ENCODE data around the gene GCK. TPM values are rescaled to one million over a fixed set of nuclear protein-coding genes. Genes with fewer than 3 reads are reported as not detected.

GCK gene
- total and polyA plus RNA-seq, 2 of the 13 experiments (the other 11 are each of a cell fraction or from before 2014, with no cell fraction given) = not detected

DNA sequence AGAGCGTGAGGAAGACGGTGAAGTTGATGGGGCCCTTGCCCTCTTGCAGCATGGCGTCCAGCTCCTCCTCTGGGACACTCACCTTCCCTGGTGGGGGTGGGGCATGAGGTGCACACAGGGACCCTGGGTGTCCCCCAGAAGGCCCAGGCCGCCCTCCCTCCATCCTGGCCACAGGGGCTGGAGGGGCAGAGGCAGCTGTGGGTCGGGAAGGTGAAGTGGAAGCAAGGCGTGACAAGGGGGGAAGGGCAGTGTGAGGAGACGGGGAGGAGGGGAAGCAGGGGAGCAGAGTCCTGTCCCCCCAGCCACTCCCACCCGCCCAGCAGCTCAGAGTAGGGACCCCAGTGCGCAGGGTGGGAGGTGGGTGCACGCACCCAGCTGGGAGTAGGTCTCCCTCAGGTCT lies 48.9 kb downstream of the GCK start:
- intact Hi-C loops (cut with micrococcal nuclease; ENCODE audit: unreplicated experiment) = no loop called here
- Histone ChIP-seq H3K36me3 (replicated peaks in 1 of 2; ENCODE audit: control insufficient read depth in 1 of 2, insufficient read depth in 2 of 2, low read length in 2 of 2) (no peaks in the 10 kb centered on the region), H3K4me1 (ENCODE audit: insufficient read depth, low read length) (no peaks in the 10 kb centered on the region), H2AFZ (ENCODE audit: low read length) (no peak overlapping the region), H4K20me1 (ENCODE audit: insufficient read depth, low read length) (no peaks in the 10 kb centered on the region), H3K9me3 (ENCODE audit: low read length) (no peaks in the 10 kb centered on the region), H3K79me2 (ENCODE audit: insufficient read depth, low read length) (no peaks in the 10 kb centered on the region), H3K4me2 (ENCODE audit: low read depth, low read length) (no peak overlapping the region), H3K9ac (ENCODE audit: insufficient read depth, low read depth, low read length) (no peak overlapping the region), H3K4me3 (replicated peaks in 1 of 3; ENCODE audit: insufficient read depth in 1 of 3, low read depth in 2 of 3, low read length in 3 of 3) (no peak overlapping the region), H3K27ac (ENCODE audit: extremely low read length, insufficient read depth, low read length) (no peak overlapping the region), H3K27me3 (ENCODE audit: control insufficient read depth in 1 of 2, insufficient read depth in 2 of 2, low read length in 2 of 2) (peaks cover 0 to 3% of the 10 kb centered on the region in 2 experiments; a peak in 1 of 5 replicates)
- ChIA-PET CTCF (ENCODE audit: low intra/inter-chr PET ratio, low total read pairs) (no interaction called here), POLR2A (no interaction called here)
- in situ Hi-C loops (cut with HindIII; ENCODE audit: extremely low pct_ligation_motif_present, low pct_unique_long_range_greater_than_20kb) = no loop called here
- FAIRE-seq (no peak), DNase-seq (ENCODE audit: low spot score) (no peak), ATAC-seq (no peak)
- BruUV-seq (replicated peaks) = no TSS peak
- WGBS (ENCODE audit: low lambda C conversion rate) = 32% methylated on average over 9 of the region's 10 CpGs
- TF ChIP-seq JUND (CRISPR knock-in tag; IDR thresholded peaks at IDR 0.05) (no peak), ATF2 (CRISPR knock-in tag; IDR thresholded peaks at IDR 0.05) (no peak), SOX6 (IDR thresholded peaks at IDR 0.05) (no peak), SOX6 (CRISPR knock-in tag; IDR thresholded peaks at IDR 0.05) (no peak), HDAC2 (CRISPR knock-in tag; IDR thresholded peaks at IDR 0.05) (no peak), BCLAF1 (IDR thresholded peaks at IDR 0.05) (no peak), TBX2 (CRISPR knock-in tag; IDR thresholded peaks at IDR 0.05; ENCODE audit: borderline replicate concordance) (no peak), ZNF317 (CRISPR knock-in tag; IDR thresholded peaks at IDR 0.05) (no peak), YEATS4 (CRISPR knock-in tag; IDR thresholded peaks at IDR 0.05; ENCODE audit: borderline replicate concordance) (no peak), ZKSCAN8 (CRISPR knock-in tag; IDR thresholded peaks at IDR 0.05; ENCODE audit: borderline replicate concordance) (no peak), STAT6 (CRISPR knock-in tag; IDR thresholded peaks at IDR 0.05; ENCODE audit: borderline replicate concordance) (no peak)
- TF ChIP-seq, protein P1, sequence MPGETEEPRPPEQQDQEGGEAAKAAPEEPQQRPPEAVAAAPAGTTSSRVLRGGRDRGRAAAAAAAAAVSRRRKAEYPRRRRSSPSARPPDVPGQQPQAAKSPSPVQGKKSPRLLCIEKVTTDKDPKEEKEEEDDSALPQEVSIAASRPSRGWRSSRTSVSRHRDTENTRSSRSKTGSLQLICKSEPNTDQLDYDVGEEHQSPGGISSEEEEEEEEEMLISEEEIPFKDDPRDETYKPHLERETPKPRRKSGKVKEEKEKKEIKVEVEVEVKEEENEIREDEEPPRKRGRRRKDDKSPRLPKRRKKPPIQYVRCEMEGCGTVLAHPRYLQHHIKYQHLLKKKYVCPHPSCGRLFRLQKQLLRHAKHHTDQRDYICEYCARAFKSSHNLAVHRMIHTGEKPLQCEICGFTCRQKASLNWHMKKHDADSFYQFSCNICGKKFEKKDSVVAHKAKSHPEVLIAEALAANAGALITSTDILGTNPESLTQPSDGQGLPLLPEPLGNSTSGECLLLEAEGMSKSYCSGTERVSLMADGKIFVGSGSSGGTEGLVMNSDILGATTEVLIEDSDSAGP (CRISPR knock-in tag; IDR thresholded peaks at IDR 0.05; ENCODE audit: borderline replicate concordance) = no peak
- TF ChIP-seq, protein P2, sequence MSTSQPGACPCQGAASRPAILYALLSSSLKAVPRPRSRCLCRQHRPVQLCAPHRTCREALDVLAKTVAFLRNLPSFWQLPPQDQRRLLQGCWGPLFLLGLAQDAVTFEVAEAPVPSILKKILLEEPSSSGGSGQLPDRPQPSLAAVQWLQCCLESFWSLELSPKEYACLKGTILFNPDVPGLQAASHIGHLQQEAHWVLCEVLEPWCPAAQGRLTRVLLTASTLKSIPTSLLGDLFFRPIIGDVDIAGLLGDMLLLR (CRISPR knock-in tag; IDR thresholded peaks at IDR 0.05) = no peak

All from HepG2 (cell line).